DND-41 (cell line): ENCODE results near the gene SLC12A8.

ENCODE experiments used
- ATAC-seq: fragments of 200-7000 bp; cut with Tn5 transposase; 3 replicates; pipeline ENCODE4 v1.9.1; 2021; ENCODE audit warnings: low read depth; ENCODE audit not compliant: insufficient read depth
- DNase-seq: peaks from one replicate; pipeline ENCODE4 v3.0.0-alpha.2; 2020
- H2AFZ ChIP-seq: 2 replicates; pipeline ENCODE4 v1.6.0; 2012; ENCODE audit warnings: low read depth, low read length
- H3K27ac ChIP-seq: 2 replicates; pipeline ENCODE4 v1.5.1; 2012; ENCODE audit warnings: low read length, inconsistent platforms
- H3K27me3 ChIP-seq: fragments of 200-600 bp; sonication (generic); 2 replicates; pipeline ENCODE4 v1.6.0; 2012; ENCODE audit warnings: low read length, mild to moderate bottlenecking, inconsistent platforms; ENCODE audit not compliant: insufficient read depth, poor library complexity
- H3K36me3 ChIP-seq: 2 replicates; pipeline ENCODE4 v1.5.1; 2012; ENCODE audit warnings: low read length, inconsistent platforms; ENCODE audit not compliant: insufficient read depth
- H3K4me1 ChIP-seq: 2 replicates; pipeline ENCODE4 v1.5.1; 2012; ENCODE audit warnings: mild to moderate bottlenecking, low read length; ENCODE audit not compliant: insufficient read depth
- H3K4me2 ChIP-seq: 2 replicates; pipeline ENCODE4 v1.6.0; 2012; ENCODE audit warnings: mild to moderate bottlenecking, moderate library complexity, low read length, inconsistent platforms; ENCODE audit not compliant: insufficient read depth
- H3K4me3 ChIP-seq, 2 experiments: fragments of 200-600 bp in 1 of 2; shearing (Covaris generic) in 1 of 2; 2 replicates each; pipeline ENCODE4 v1.5.1; 2012 to 2016; ENCODE audit warnings: inconsistent platforms in 2 of 2, low read length in 2 of 2, mild to moderate bottlenecking in 2 of 2, low read depth in 1 of 2, moderate library complexity in 1 of 2
- H3K79me2 ChIP-seq: 2 replicates; pipeline ENCODE4 v1.6.0; 2012; ENCODE audit warnings: low read length, inconsistent platforms; ENCODE audit not compliant: insufficient read depth
- H3K9ac ChIP-seq: 2 replicates; pipeline ENCODE4 v1.6.0; 2012; ENCODE audit warnings: low read depth, mild to moderate bottlenecking, inconsistent platforms, low read length, moderate library complexity
- H3K9me3 ChIP-seq: 2 replicates; pipeline ENCODE4 v1.5.1; 2012; ENCODE audit warnings: low read length, moderate library complexity, mild to moderate bottlenecking, inconsistent platforms; ENCODE audit not compliant: insufficient read depth, severe bottlenecking
- H4K20me1 ChIP-seq: 2 replicates; pipeline ENCODE4 v1.6.0; 2012; ENCODE audit warnings: low read length; ENCODE audit not compliant: insufficient read depth
- CTCF ChIP-seq: IDR thresholded peaks from 2 replicates; pipeline ENCODE4 v1.5.1; 2012; ENCODE audit warnings: borderline replicate concordance, low read length, moderate library complexity, mild to moderate bottlenecking; ENCODE audit not compliant: poor library complexity, severe bottlenecking; ENCODE audit errors: extremely low read depth
- EZH2 ChIP-seq: IDR thresholded peaks from 3 replicates; pipeline ENCODE4 v1.6.1; 2012; ENCODE audit warnings: borderline replicate concordance, low read depth, mild to moderate bottlenecking, moderate library complexity, low read length, inconsistent platforms; ENCODE audit not compliant: severe bottlenecking

SLC12A8 gene

GRCh38 chr3:125163739-125164601, 48.6 kb downstream of the SLC12A8 start:
- H3K27ac ChIP-seq: no peak overlapping the region
- H3K9ac ChIP-seq: no peak overlapping the region
- peaks cover 2% of the 10 kb centered on the region for H3K27me3 ChIP-seq
- no peaks in the 10 kb centered on the region for H3K79me2 ChIP-seq
- DNase-seq (no peak), ATAC-seq (no peak)
- no peaks in the 10 kb centered on the region for H3K9me3 ChIP-seq
- TF ChIP-seq CTCF: no peak
- no peak overlapping the region for H3K4me2 ChIP-seq
- no peaks in the 10 kb centered on the region for H4K20me1 ChIP-seq
- H3K36me3 ChIP-seq: no peaks in the 10 kb centered on the region
- H2AFZ ChIP-seq: no peak overlapping the region
- no peak overlapping the region for H3K4me3 ChIP-seq
- no peaks in the 10 kb centered on the region for H3K4me1 ChIP-seq

GRCh38 chr3:125161607-125162219, 50.8 kb downstream of the SLC12A8 start:
- Histone ChIP-seq H3K9ac (no peak overlapping the region), H3K4me3 (no peak overlapping the region), H3K4me2 (no peak overlapping the region), H3K4me1 (no peaks in the 10 kb centered on the region), H2AFZ (no peak overlapping the region), H3K27me3 (peaks cover 5% of the 10 kb centered on the region), H4K20me1 (no peaks in the 10 kb centered on the region), H3K36me3 (no peaks in the 10 kb centered on the region), H3K27ac (no peak overlapping the region), H3K79me2 (no peaks in the 10 kb centered on the region), H3K9me3 (no peaks in the 10 kb centered on the region)
- ATAC-seq (no peak), DNase-seq (no peak)
- TF ChIP-seq CTCF (no peak), EZH2 (no peak)

- no peak for ATAC-seq
- TF ChIP-seq CTCF: no peak
- H3K9me3 ChIP-seq: no peaks in the 10 kb centered on the region
These were observed 51.8 kb downstream of the SLC12A8 start for GRCh38 chr3:125160606-125161371.

More at GRCh38 chr3:125160606-125161371, 51.8 kb downstream of the SLC12A8 start:
- Histone ChIP-seq H3K79me2 (no peaks in the 10 kb centered on the region), H2AFZ (no peak overlapping the region), H3K27ac (no peak overlapping the region), H3K4me1 (no peaks in the 10 kb centered on the region), H3K4me2 (no peak overlapping the region), H3K27me3 (peaks cover 5% of the 10 kb centered on the region), H3K9ac (no peak overlapping the region), H4K20me1 (no peaks in the 10 kb centered on the region), H3K4me3 (no peak overlapping the region), H3K36me3 (no peaks in the 10 kb centered on the region)
- no peak for DNase-seq
